Neural crest cell (in vitro differentiated cells): ENCODE data around the gene PRKCZ. TPM values are rescaled to one million over a fixed set of nuclear protein-coding genes. Genes with fewer than 3 reads are reported as not detected.
"Not testable (repeated sequence)": the region's sequence is repeated elsewhere in the genome, so short reads cannot be mapped to it uniquely, and the experiment has no call there.

ENCODE experiments used
- DNase-seq: peaks from one replicate; pipeline ENCODE4 v3.0.0; 2021; ENCODE audit warnings: low read depth, mixed read lengths, low spot score
- H3K27ac Mint-ChIP-seq: one replicate; pipeline ENCODE4 v1.8.0; 2021; ENCODE audit warnings: mild to moderate bottlenecking, mixed read lengths; ENCODE audit not compliant: unreplicated experiment
- H3K27me3 Mint-ChIP-seq: 2 replicates; pipeline ENCODE4 v1.8.0; 2021; ENCODE audit warnings: low read depth, mild to moderate bottlenecking, mixed read lengths
- H3K36me3 Mint-ChIP-seq: 2 replicates; pipeline ENCODE4 v1.8.0; 2021; ENCODE audit warnings: low read depth, mild to moderate bottlenecking, mixed read lengths
- H3K4me1 Mint-ChIP-seq: 2 replicates; pipeline ENCODE4 v1.8.0; 2021; ENCODE audit warnings: mixed read lengths
- H3K4me3 Mint-ChIP-seq: one replicate; pipeline ENCODE4 v1.8.0; 2021; ENCODE audit warnings: mild to moderate bottlenecking, mixed read lengths
- H3K9me3 Mint-ChIP-seq: 2 replicates; pipeline ENCODE4 v1.8.0; 2021; ENCODE audit warnings: mixed read lengths
- CTCF ChIP-seq: fragments of 200-600 bp; sonication (generic); conservative IDR thresholded peaks from 2 replicates; pipeline ENCODE4 v1.5.0; 2021; ENCODE audit warnings: antibody characterized with exemption, mild to moderate bottlenecking
- total RNA-seq: library from RNA; stranded (reverse); gene quantifications from 2 replicates; pipeline ENCODE4 v1.2.1, GENCODE V29; 2021

Gene PRKCZ
- total RNA-seq, 1 donor from 2014 or later: 8.6 TPM

GRCh38 chr1:2110191-2110737 lies 60.1 kb downstream of the PRKCZ start:
- no peak overlapping the region for H3K27ac Mint-ChIP-seq
- TF ChIP-seq CTCF: no peak
- no peaks in the 10 kb centered on the region for H3K9me3 Mint-ChIP-seq
- no peaks in the 10 kb centered on the region for H3K36me3 Mint-ChIP-seq
- no peak for DNase-seq
- H3K4me3 Mint-ChIP-seq: no peak overlapping the region
- H3K4me1 Mint-ChIP-seq: peaks cover 2% of the 10 kb centered on the region
- no peaks in the 10 kb centered on the region for H3K27me3 Mint-ChIP-seq

GRCh38 chr1:2110738-2111673 lies 60.8 kb downstream of the PRKCZ start:
- H3K9me3 Mint-ChIP-seq: no peaks in the 10 kb centered on the region
- no peak overlapping the region for H3K4me3 Mint-ChIP-seq
- DNase-seq: no peak
- H3K27me3 Mint-ChIP-seq: peaks cover 3% of the 10 kb centered on the region
- H3K4me1 Mint-ChIP-seq: peaks cover 7% of the 10 kb centered on the region
- H3K27ac Mint-ChIP-seq: no peak overlapping the region
- no peaks in the 10 kb centered on the region for H3K36me3 Mint-ChIP-seq
- no peak for TF ChIP-seq CTCF

- Mint-ChIP-seq H3K27me3 (peaks cover 4% of the 10 kb centered on the region), H3K36me3 (no peaks in the 10 kb centered on the region), H3K4me1 (peaks cover 14% of the 10 kb centered on the region), H3K4me3 (no peak overlapping the region), H3K27ac (no peak overlapping the region), H3K9me3 (no peaks in the 10 kb centered on the region)
- DNase-seq: no peak
- TF ChIP-seq CTCF: no peak
Measured at GRCh38 chr1:2111674-2112035, 61.4 kb downstream of the PRKCZ start.

- no peak for TF ChIP-seq CTCF
- no peak for DNase-seq
- peaks cover 4% of the 10 kb centered on the region for H3K27me3 Mint-ChIP-seq
- H3K9me3 Mint-ChIP-seq: no peaks in the 10 kb centered on the region
- no peak overlapping the region for H3K27ac Mint-ChIP-seq
- no peak overlapping the region for H3K4me3 Mint-ChIP-seq
- no peaks in the 10 kb centered on the region for H3K36me3 Mint-ChIP-seq
- H3K4me1 Mint-ChIP-seq: peaks cover 18% of the 10 kb centered on the region
Measured at GRCh38 chr1:2112280-2112701, 62.1 kb downstream of the PRKCZ start.

GRCh38 chr1:2113620-2114135 lies 63.5 kb downstream of the PRKCZ start:
- H3K4me3 Mint-ChIP-seq: no peak overlapping the region
- H3K4me1 Mint-ChIP-seq: peaks cover 20% of the 10 kb centered on the region
- H3K9me3 Mint-ChIP-seq: no peaks in the 10 kb centered on the region
- TF ChIP-seq CTCF: no peak
- no peak for DNase-seq
- H3K27me3 Mint-ChIP-seq: peaks cover 7% of the 10 kb centered on the region
- no peaks in the 10 kb centered on the region for H3K36me3 Mint-ChIP-seq
- no peak overlapping the region for H3K27ac Mint-ChIP-seq

GRCh38 chr1:2114635-2115007 lies 64.4 kb downstream of the PRKCZ start:
- DNase-seq, H3K27ac Mint-ChIP-seq, H3K27me3 Mint-ChIP-seq, H3K4me3 Mint-ChIP-seq, H3K36me3 Mint-ChIP-seq, H3K9me3 Mint-ChIP-seq: not testable (repeated sequence)
- H3K4me1 Mint-ChIP-seq: peaks cover 20% of the 10 kb centered on the region
